MCF 10A (cell line): ENCODE results near the gene TMEM164. TPM values are rescaled to one million over a fixed set of nuclear protein-coding genes. Genes with fewer than 3 reads are reported as not detected.
A peak's percentile ranks its signal among the peaks of the same experiment; 100 is the strongest.

ENCODE experiments used
- BruUV-seq: library from RNA; stranded (reverse); fragments of 400-500 nt; replicated peaks from 2 replicates; lab custom pipeline; 2021; lab: Mats Ljungman, UMichigan
- CTCF ChIA-PET: fragments of 300-600 bp; sonication (Branson Sonifier 250); formaldehyde crosslinking; extraction: SDS; loops from one replicate; lab custom pipeline; 2021; ENCODE audit warnings: antibody characterized with exemption, inconsistent platforms; lab: Yijun Ruan, JAX
- POLR2A ChIA-PET: fragments of 300-600, 350-650 bp; sonication (Branson Sonifier 250); formaldehyde crosslinking; extraction: SDS; loops from one replicate; lab custom pipeline; 2020; ENCODE audit warnings: antibody characterized with exemption, inconsistent platforms; lab: Yijun Ruan, JAX
- DNase-seq: peaks from one replicate; pipeline ENCODE4 v3.0.0-alpha.2; 2018; ENCODE audit not compliant: unreplicated experiment
- H3K27ac Mint-ChIP-seq: one replicate; pipeline ENCODE4 v1.8.0; 2022; ENCODE audit warnings: mild to moderate bottlenecking, low read depth, mixed read lengths; ENCODE audit not compliant: unreplicated experiment
- H3K27me3 Mint-ChIP-seq: one replicate; pipeline ENCODE4 v1.8.0; 2022; ENCODE audit warnings: mixed read lengths; ENCODE audit not compliant: insufficient read depth, unreplicated experiment
- H3K36me3 Mint-ChIP-seq: one replicate; pipeline ENCODE4 v1.8.0; 2022; ENCODE audit warnings: mild to moderate bottlenecking, moderate library complexity, mixed read lengths; ENCODE audit not compliant: insufficient read depth, unreplicated experiment
- H3K4me1 Mint-ChIP-seq: one replicate; pipeline ENCODE4 v1.8.0; 2022; ENCODE audit warnings: mixed read lengths; ENCODE audit not compliant: insufficient read depth, unreplicated experiment
- H3K4me3 Mint-ChIP-seq: one replicate; pipeline ENCODE4 v1.8.0; 2022; ENCODE audit warnings: mild to moderate bottlenecking, moderate library complexity, mixed read lengths; ENCODE audit not compliant: unreplicated experiment
- H3K9me3 Mint-ChIP-seq: one replicate; pipeline ENCODE4 v1.8.0; 2022; ENCODE audit warnings: mixed read lengths; ENCODE audit not compliant: unreplicated experiment
- CTCF ChIP-seq: fragments of 200-600 bp; IDR thresholded peaks from one replicate; pipeline ENCODE4 v1.8.0; 2022; ENCODE audit warnings: antibody characterized with exemption, mild to moderate bottlenecking; ENCODE audit not compliant: unreplicated experiment
- intact Hi-C: fragments of 100-400 bp; cut with micrococcal nuclease; formaldehyde crosslinking; loops from 2 replicates; pipeline ENCODE4 v1.14.1; 2022
- total RNA-seq: library from RNA; stranded (reverse); gene quantifications from 2 replicates; pipeline ENCODE4 v1.2.3, GENCODE V29; 2022

TMEM164 gene
- total RNA-seq, 1 experiment from 2014 or later: 39.2 TPM

GRCh38 chrX:110120025-110120424, 117.1 kb downstream of the TMEM164 start:
- H3K27ac Mint-ChIP-seq: no peak overlapping the region
- peaks cover 57% of the 10 kb centered on the region for H3K27me3 Mint-ChIP-seq
- H3K36me3 Mint-ChIP-seq: peaks cover 21% of the 10 kb centered on the region
- no peak for TF ChIP-seq CTCF
- H3K4me3 Mint-ChIP-seq: no peak overlapping the region
- H3K9me3 Mint-ChIP-seq: no peaks in the 10 kb centered on the region
- intact Hi-C loops: no loop called here
- peaks cover 5% of the 10 kb centered on the region for H3K4me1 Mint-ChIP-seq
- peak; percentile 35 for DNase-seq
- no TSS peak for BruUV-seq
- ChIA-PET CTCF (interaction anchor here (0.6 to 2.4 kb wide), 5 partner anchors 9 to 229 kb away, joined by 3 to 19 read pairs (median 4); no protein-coding TSS in a partner anchor), POLR2A (interaction anchor here (1.2 to 2.0 kb wide), 4 partner anchors 16 to 208 kb away, joined by 3 to 5 read pairs (median 4); partner anchors contain the start of gene TMEM164)

GRCh38 chrX:110123331-110123782, 120.4 kb downstream of the TMEM164 start:
- intact Hi-C loops: no loop called here
- TF ChIP-seq CTCF: no peak
- Mint-ChIP-seq H3K9me3 (no peaks in the 10 kb centered on the region), H3K27me3 (peaks cover 62% of the 10 kb centered on the region), H3K27ac (no peak overlapping the region), H3K36me3 (peaks cover under 1% of the 10 kb centered on the region), H3K4me3 (no peak overlapping the region), H3K4me1 (peaks cover 5% of the 10 kb centered on the region)
- CTCF ChIA-PET: no interaction called here
- BruUV-seq: no TSS peak
- no peak for DNase-seq
- POLR2A ChIA-PET: no interaction called here

GRCh38 chrX:110125446-110126162, 122.7 kb downstream of the TMEM164 start:
- TF ChIP-seq CTCF: no peak
- ChIA-PET CTCF (interaction anchor here (0.6 to 1.1 kb wide), 4 partner anchors 8 to 149 kb away, joined by 3 to 4 read pairs (median 3); no protein-coding TSS in a partner anchor), POLR2A (interaction anchor here (0.7 to 1.0 kb wide), 2 partner anchors 9 to 20 kb away, joined by 3 to 4 read pairs; no protein-coding TSS in a partner anchor)
- Mint-ChIP-seq H3K36me3 (no peaks in the 10 kb centered on the region), H3K4me1 (peaks cover 3% of the 10 kb centered on the region), H3K4me3 (no peak overlapping the region), H3K27me3 (peaks cover 68% of the 10 kb centered on the region), H3K9me3 (no peaks in the 10 kb centered on the region), H3K27ac (no peak overlapping the region)
- intact Hi-C loops: no loop called here
- no TSS peak for BruUV-seq
- no peak for DNase-seq

- no peak for DNase-seq
- peaks cover 19% of the 10 kb centered on the region for H3K36me3 Mint-ChIP-seq
- TF ChIP-seq CTCF: no peak
- H3K27ac Mint-ChIP-seq: no peak overlapping the region
- ChIA-PET CTCF (interaction anchor here (1.6 kb wide), 1 partner anchor 15 kb away, joined by 6 read pairs; no protein-coding TSS in a partner anchor), POLR2A (no interaction called here)
- no peaks in the 10 kb centered on the region for H3K9me3 Mint-ChIP-seq
- no peak overlapping the region for H3K4me3 Mint-ChIP-seq
- intact Hi-C loops: no loop called here
- peaks cover 53% of the 10 kb centered on the region for H3K27me3 Mint-ChIP-seq
- BruUV-seq: no TSS peak
- H3K4me1 Mint-ChIP-seq: no peaks in the 10 kb centered on the region
Observed at GRCh38 chrX:110131031-110131430, 128.1 kb downstream of the TMEM164 start.
